GM19043 (cell line): ENCODE measurements around the gene CLDN5.

Experiments
- ATAC-seq: cut with Tn5 transposase; IDR thresholded peaks from one replicate; pipeline ENCODE4 v1.9.1; 2021; ENCODE audit warnings: low read depth; ENCODE audit not compliant: unreplicated experiment

Gene CLDN5

DNA sequence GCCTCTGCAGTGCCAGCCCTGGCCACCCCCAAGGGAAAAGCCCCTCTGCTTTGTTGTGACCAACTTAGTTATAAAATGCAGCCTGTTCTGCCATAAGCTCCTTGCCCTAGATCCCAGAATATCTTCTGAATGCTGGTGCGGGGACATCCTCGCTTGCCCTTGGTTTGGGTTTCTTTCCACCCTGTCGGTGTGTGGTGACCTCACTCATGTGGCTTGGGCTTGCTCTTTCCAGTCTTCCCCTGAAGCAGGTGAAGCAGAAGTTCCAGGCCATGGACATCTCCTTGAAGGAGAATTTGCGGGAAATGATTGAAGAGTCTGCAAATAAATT lies 16.7 kb downstream of the CLDN5 start:
- ATAC-seq: no peak

GRCh38 chr22:19506212-19506611 lies 18.0 kb downstream of the CLDN5 start:
- ATAC-seq: no peak

GRCh38 chr22:19505735-19506126 lies 18.5 kb downstream of the CLDN5 start:
- no peak for ATAC-seq

- ATAC-seq: no peak
Observed at GRCh38 chr22:19504900-19505734, 19.1 kb downstream of the CLDN5 start.

- ATAC-seq: no peak
Observed at GRCh38 chr22:19503869-19504268, 20.3 kb downstream of the CLDN5 start.

GRCh38 chr22:19503367-19503766 lies 20.8 kb downstream of the CLDN5 start:
- ATAC-seq: no peak

GRCh38 chr22:19501897-19502447 lies 22.2 kb downstream of the CLDN5 start:
- ATAC-seq: no peak

- no peak for ATAC-seq
Observed at GRCh38 chr22:19499880-19500242, 24.3 kb downstream of the CLDN5 start.

- no peak for ATAC-seq
Observed at GRCh38 chr22:19499236-19499879, 24.9 kb downstream of the CLDN5 start.

DNA sequence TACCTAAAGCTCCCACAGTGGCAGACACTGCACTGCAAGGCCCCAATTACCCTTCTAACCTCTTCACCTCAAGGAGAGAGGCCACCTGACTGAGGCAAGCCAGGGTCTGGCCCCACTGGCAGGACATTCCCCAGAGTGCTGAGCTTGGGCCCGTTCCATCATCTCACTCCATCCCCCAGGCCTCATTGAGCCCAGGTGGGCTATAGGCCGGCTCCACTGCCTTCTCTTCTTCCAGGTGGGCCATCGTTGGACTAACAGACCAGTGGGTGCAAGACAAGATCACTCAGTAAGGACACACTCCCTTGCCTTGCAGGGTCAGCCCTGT lies 25.4 kb downstream of the CLDN5 start:
- ATAC-seq: no peak

DNA sequence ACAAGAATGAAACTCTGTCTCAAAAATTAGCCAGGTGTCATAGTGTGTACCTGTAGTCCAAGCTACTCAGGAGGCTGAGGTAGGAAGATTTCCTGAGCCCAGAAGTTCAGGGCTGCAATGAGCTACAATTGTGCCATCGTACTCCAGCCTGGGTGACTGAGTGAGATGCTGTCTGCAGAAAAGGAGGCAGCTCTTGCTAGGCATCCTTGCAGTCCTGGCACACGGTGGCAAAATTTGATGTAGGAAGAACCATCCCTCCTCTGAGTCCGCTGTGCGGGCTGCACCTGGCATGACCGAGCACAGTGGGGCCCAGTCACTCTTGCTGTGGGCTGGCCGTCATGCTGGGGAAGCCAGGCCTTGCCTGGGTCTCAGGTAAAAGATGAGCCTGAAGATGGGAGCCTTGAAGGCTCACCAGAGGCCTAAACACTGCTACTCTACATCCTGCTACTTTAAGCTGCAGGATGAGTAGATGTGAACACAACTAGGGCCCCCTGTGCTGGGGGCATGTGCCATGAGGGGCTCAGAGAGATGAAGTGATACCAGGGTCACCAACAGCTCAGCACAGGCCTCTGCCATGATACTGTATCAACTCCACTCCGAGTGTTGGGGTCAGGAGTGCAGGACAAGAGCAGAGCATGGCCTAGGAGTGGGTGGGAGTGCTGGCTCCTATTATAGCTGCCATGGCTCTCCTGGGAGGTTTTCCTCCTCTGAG lies 25.9 kb downstream of the CLDN5 start:
- no peak for ATAC-seq

DNA sequence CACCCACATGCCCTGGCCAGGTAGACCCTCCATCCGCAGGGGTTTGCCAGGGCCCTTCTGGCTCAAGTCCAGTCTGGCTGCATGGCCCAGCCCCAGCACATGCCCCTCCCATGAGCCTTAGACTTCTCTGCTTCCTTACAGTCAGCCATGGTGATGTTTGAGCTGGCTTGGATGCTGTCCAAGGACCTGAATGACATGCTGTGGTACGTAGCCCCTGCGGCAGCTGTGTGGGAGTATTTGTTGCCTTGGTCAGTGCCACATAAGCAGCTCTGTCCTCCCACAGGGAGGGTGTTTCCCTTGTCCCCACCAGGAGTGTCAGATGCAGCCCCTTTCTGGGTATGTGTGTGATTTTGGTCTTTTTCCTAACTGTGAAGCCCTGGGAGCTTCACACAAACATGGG lies 27.0 kb downstream of the CLDN5 start:
- ATAC-seq: no peak

DNA sequence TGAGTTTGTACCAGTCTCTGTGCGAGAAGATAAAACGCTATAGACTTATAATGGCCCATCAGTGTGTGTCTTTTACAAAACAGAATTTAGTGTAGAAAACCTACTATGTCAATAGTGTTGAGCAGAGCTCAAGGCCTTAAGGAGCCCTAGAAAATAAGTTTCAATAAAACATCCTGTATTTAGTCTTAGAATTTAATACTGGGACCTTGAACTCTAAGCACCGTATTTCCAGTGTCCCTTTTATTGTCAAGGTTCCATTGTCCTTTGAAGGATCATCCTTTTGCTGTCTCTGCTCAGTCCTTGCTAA lies 27.9 kb downstream of the CLDN5 start:
- ATAC-seq: no peak

- ATAC-seq: no peak
Observed at GRCh38 chr22:19495562-19496323, 28.5 kb downstream of the CLDN5 start.

GRCh38 chr22:19494676-19495173 lies 29.5 kb downstream of the CLDN5 start:
- no peak for ATAC-seq

GRCh38 chr22:19494001-19494560 lies 30.1 kb downstream of the CLDN5 start:
- ATAC-seq: no peak

- ATAC-seq: no peak
Observed at GRCh38 chr22:19492504-19493174, 31.6 kb downstream of the CLDN5 start.

DNA sequence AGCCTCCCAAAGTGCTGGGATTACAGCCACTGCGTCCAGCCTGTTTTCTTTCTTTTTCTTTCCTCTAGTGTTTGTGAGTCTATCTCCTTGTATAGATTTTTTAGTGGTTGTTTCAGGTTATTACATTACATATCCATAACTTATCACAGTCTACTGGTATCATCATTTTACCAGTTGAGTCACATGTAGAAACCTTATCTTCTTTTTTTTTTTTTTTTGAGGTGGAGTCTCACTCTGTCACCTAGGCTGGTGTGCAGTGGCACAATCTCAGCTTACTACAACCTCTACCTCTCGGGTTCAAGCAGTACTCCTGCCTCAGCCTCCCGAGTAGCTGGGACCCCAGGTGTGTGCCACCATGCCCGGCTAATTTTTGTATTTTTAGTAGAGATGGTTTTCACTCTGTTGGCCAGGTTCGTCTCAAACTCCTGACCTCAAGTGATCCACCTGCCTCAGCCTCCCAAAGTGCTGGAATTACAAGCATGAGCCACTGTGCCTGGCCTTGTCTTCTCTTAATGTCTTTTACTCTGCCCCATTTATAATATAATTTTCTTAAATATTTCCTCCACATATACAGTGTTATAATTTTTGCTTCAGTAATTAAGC lies 33.5 kb downstream of the CLDN5 start:
- ATAC-seq: no peak
